RKO (cell line): Measurements from ENCODE around the gene ARHGEF3.

Experiments
- DNase-seq: peaks from one replicate; pipeline ENCODE4 v3.0.0-alpha.2; 2016; ENCODE audit warnings: low spot score

The ARHGEF3 gene

GRCh38 chr3:56801662-56802377, at the start of gene ARHGEF3:
Gene ARHGEF3, minus strand, starts transcription at chr3:56801949. Its CDS starts 151 bp downstream, at chr3:56801798.
- DNase-seq = peak; percentile 79

DNA sequence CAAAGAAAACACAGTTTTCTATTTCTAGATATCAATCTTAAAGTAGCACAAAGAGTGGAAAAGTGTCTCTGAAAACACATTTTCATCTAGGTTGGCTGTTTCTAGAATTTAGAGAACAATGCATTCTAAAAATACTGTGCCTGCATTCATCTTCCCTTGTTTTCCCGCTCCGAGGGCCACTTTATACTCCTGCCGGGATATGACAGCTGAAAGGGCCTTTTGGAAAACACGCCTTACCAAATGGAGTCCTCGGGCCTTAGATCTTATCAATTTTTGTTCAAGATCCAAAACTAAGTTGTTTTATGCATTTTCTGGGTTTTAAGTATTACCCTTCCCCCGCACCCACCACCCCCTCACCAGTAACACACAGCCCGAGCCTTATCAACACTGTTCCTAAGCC, 47.9 kb upstream of the ARHGEF3 start:
- DNase-seq = no peak

DNA sequence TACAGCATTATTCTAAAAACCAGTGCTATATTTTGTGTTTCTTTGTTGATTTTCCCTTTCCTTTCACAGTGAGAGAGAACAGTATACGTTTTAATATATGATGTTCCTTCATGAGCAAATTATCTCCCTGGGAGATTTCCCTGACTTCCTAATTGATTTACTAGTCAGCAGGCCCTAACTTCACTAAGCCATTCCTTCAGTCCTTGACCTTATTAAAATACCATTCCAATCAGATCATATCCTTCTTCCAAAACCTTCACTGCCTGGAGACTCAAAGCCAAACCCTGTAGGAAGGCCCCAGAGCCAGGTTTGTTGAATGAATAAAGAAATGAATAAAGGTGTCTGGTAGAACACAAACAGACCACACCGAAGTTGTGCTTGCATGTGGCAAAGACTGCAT, 43.8 kb upstream of the ARHGEF3 start:
- no peak for DNase-seq

DNA sequence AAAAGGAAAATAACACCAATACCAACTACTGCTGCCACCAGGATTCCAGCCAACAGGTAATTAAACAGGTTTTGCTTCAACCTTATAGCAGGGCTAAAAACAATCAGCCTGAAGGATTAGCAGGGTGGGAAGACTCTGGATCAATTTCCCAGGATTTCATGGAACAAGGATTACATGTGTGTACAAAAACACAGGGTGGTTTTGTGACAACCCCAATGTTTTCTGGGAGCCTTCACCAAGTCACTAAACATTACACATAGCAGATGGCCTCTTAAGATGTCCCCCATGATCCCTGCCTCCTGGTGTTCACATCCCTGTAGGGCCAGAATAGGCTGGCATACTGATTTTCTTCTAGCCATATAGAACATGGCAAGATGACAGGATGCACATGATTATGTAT, 42.8 kb upstream of the ARHGEF3 start:
- no peak for DNase-seq

DNA sequence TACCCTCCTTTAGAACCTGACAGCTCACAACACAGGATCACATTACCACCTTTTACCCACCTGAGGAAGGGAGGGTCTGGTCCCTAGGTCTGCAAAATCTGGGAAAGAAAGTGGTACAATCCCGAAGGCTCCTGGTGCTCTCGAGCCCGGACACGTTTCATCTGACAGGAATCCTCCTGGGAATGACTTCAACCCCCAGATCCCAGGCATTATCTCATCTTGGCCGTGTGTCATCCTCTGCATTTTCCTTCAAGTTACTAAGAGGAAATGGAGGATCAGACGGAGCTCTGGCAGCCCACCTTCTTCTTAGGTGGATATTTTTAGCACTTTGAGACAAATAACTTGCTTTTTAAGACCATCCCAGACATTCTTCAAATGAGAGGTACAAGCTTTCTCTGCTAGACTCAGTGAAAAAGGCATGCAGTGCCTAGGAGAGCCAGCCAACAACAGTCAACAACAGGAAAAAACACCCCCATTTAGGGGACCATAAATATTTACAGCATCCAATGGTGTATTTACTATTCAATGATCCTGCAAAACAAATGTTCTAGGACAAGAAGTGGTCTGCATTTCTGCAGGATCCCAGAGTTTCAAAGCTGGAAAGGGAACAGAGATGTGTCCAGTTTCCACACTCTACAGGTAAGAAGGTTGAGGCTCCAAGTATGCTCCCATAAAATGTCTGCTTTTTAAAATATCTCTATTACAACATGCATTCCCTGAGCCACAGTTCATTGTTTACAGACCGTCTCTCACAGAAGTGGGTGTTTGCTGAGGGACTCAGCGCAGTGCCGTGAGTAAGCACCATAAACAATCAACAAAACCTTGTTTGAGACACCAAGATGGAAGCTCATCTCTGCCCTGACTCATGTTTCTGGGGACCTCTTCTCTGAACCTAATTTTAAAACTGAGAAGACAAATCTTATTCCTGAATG, 38.3 kb upstream of the ARHGEF3 start:
- DNase-seq = peak; percentile 71

DNA sequence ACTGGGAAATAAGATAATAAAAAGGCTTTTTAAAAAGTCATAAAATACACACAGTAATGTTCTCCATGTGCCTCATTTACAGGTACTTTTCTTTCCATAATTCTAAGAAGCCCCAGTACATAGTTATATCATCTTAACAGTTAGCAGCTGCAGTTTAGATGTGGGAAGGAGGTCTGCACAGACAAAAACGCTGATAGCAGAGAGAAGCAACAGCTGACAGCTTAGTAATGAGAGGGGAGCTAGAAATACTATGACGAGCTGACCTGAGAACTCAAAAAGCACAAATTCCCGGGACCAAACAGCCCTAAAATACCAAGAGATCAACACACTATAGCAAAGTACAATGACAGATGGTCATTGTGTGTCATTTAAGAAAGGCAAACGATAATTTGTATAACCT, 36.7 kb upstream of the ARHGEF3 start:
- no peak for DNase-seq

- DNase-seq = no peak
These were observed 35.6 kb upstream of the ARHGEF3 start for GRCh38 chr3:56837196-56837955.

DNA sequence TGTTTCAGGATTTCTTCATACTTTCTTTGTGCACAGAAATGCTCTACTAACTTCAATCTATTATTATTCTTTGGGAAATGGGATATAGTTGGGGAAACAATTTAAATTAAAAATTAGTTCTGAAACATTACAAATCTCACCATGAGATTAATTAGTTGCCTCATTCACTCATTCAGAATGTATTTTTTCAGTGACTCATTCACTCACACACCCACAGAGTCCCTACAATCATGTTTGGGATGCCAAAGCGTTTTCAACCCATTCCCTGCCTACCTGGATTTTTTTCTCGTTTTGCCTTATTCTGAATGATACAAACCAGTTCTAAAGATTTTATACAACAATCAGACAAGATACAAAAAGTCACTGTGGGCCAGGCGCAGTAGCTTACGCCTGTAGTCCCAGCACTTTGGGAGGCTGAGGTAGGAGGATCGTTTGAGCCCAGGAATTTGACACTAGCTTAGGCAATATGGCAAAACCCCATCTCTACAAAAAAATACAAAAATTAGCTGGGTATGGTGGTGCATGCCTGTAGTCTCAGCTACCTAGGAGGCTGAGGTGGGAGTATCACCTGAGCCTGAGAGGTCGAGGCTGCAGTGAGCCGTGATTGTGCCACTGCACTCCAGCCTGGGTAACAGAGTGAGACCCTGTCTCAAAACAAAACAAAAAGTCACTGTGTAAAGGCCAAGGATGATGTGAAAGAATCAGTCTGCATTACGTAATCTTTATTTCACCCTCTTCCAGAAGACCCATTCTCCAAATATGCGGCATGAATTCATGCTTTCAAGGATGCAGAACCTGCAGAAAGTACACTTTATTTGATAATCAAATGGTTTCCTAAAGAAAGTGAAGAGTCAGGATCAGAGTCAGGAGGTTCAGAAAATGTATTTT, 34.8 kb upstream of the ARHGEF3 start:
- DNase-seq = no peak

DNA sequence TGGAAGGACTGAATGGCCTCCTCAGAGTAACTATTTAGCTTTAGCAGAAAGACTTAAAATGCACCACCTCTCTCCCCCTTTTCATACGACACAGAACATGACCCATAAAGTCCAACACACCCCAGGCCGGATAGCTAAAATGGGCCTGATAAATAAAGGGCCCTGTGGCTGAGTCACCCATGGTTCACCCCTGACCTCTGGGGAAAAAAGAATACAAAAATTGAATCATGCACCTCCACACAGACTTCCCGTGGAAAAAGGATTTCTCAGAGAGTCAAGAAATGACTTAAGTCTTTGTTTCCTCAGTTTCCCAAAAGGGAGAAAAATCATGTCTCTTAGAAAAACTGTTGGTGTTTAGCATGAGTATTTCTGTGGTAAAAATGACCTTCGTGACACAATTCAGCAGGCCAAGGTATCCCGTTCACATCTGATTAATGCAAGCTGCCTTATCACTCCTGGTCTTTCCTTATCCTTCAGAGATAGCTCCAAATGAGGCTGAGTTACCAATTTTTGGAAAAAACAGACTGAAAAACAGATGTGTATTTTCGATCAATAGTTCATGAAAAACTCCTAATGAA, 34.0 kb upstream of the ARHGEF3 start:
- DNase-seq = no peak

DNA sequence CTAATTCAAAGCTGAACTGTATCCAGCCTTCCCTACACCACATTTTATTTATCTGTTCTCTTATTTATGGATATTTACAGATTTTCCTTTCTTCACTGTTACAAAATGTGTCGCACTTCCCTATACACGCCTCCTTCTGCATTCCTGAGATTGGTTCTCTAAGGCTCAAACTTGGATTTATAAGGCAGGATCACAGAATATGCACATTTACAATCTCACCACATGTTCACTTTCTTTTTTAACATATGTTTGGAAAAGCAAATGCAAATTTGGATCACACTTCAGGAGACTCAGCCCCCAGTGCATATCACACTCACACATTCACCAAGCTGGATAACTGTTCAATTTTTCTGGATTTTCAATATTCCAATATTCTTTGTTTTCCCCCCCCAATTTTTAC, 31.8 kb upstream of the ARHGEF3 start:
- no peak for DNase-seq

DNA sequence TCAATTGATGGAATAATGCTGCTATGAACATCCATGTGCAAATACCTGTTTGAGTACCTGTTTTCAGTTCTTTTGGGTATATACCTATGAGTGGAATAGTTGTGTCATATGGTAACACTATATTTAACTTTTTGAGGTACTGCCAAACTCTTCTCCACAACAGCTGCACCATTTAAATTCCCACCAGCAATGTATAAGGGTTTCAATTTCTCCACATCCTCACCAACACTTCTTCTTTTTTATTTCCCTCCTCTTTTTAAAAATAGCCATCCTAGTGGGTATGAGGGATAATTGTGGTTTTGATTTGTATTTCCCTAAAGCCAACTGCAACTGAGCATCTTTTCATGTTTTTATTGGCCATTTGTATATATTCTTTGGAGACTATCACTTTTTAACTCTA, 31.3 kb upstream of the ARHGEF3 start:
- DNase-seq = no peak

- DNase-seq = no peak
These were observed 29.8 kb upstream of the ARHGEF3 start for GRCh38 chr3:56831572-56831971.

- DNase-seq = no peak
These were observed 29.1 kb upstream of the ARHGEF3 start for GRCh38 chr3:56830884-56831283.

GRCh38 chr3:56829533-56829932, 27.8 kb upstream of the ARHGEF3 start:
- DNase-seq = no peak

GRCh38 chr3:56826831-56827722, 25.3 kb upstream of the ARHGEF3 start:
- peak; percentile 22 for DNase-seq

DNA sequence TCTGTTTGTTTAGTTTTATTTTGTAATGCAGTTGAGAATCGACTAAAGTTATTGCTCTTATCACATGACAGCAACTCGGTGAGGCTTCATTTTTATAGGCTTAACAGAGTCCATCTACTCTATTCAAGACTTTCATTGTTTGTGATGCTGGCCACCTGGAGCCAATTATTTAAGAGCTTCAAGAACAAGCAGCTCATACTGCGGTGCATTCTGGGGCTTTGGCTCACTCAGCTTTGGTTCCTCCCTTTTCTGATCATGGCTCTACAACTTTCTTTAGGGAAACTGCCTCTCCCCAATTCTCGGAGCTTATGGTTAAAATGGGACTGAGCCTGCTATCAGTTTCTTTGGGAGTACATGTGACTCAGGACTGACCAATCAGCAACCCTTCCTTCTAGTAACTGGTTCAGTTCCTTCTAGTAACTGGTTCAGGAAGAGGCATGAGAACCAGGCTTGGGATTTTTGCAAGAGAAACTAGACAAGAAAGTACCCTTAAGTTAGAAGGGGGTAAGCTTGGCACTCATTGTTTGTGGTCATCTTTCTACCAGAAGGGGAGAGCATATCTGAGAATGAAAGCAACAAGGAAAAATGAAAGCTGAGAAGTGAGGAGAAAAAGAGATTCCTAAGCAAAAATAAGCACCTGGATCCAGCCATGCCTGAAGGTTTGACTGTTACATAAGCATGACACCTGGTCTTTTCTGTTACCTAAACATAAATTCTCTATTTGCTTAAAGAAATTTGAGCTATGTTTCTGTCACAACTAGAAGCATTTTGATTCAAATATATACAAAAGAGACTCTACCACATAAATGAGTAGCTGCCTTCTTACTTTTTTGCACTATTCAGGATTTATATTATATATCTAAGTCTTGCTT, 24.1 kb upstream of the ARHGEF3 start:
- DNase-seq = no peak

DNA sequence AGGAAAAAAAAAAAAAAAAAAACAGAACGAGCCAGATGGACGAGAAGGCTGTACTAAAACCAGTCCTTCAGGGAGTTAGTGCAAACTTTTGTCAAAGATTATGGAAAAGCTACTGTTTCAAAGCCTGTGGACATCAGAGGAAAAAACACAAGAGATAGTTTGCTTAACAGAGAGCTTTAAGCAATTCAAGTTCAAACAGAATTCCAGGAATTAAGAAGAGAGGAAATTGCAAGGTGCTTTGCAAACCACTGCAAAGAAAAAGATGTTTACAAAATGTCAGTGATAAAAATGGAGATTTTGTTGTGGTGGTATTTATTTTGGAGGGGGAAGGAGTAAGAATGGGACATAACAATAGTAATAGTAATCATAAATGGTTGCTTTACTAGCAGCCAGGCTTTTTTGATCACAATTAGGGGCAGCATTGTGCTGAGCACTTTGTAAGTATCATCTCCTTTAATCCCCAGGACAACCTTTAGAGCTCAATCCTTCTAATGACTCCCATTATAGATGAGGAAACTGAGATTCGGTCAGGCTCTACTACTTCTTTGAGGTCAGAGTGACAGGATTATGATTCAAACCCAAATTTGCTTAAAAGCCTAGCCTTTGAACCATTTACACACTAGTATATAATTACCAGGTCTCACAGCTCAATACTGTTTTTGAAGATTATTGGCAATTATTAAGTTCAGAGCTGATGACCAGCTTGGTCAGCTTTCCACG, 22.4 kb upstream of the ARHGEF3 start:
- DNase-seq = no peak

GRCh38 chr3:56823421-56823926, 21.7 kb upstream of the ARHGEF3 start:
- no peak for DNase-seq
